Stimulated activated CD4-positive, alpha-beta T cell treated with anti-CD3 and anti-CD28 coated beads, TNF-alpha, amount 100 ng/mL, for 1 hour (primary cell): ENCODE data around the gene SLC22A16.

ENCODE experiments used
- DNase-seq, 3 donors: peaks; one replicate each; pipeline ENCODE4 v3.0.0-alpha.2; 2020; ENCODE audit warnings: low read depth in 3 of 3, low spot score in 1 of 3

Gene SLC22A16

GRCh38 chr6:110448846-110449540 lies 27.4 kb downstream of the SLC22A16 start:
- DNase-seq, result no peak

DNA sequence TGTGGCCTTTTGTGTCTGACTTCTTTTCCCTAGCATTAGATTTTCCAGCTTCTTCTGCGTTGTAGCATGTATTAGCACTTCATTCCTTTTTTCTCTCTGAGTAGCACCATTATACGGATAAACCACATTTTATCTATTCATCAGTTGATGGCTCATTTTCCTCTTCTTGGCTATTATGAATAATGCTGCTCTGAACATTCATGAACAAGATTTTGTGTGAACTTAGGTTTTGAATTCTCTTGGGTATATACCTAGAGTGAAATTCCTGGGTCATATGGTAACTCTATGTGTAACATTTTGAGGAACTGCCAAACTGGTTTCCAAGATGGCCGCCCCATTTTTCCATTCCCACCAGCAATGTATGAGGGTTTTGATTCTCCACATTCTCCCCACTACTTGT lies 28.7 kb downstream of the SLC22A16 start:
- DNase-seq, result no peak

DNA sequence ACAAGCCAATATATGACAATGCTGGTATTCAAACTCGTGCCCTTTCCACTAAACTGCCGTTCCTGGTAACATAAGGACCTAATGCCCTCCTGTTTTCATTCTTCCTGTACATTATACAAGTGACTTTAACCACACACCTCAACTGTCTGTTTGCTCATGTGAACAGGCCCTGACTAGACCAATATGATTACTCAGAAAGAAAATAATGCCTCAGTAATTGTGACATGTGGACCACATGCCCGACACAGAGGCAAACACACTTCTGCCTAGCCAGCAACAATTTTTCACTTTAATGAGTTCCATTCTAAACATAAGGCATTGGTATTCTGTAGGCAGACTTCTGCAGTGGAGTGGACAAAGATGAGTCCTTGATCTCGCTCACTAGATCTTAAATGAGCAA lies 30.0 kb downstream of the SLC22A16 start:
- no peak for DNase-seq

DNA sequence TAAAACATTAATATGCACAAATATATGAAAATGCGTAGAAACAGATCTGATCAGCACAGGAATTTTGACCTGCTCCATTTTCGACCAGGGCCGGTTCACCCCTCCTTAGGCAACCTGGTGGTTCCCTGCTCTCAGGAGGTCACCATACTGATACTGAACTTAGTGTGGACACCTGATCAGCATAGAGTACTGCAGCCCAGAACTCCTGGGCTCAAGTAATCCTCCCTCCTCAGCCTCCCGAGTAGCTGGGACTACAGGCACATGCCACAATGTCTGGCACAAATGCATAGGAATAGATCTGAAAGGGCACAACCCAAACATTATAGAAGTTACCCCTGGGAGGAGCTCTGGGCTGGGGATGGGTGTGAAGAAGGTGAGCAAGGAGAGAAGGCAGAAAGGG lies 36.4 kb downstream of the SLC22A16 start:
- no peak for DNase-seq

- DNase-seq, result no peak
Observed at GRCh38 chr6:110439356-110439755, 37.1 kb downstream of the SLC22A16 start.

- no peak for DNase-seq
Observed at GRCh38 chr6:110434961-110435602, 41.3 kb downstream of the SLC22A16 start.

GRCh38 chr6:110432285-110432900 lies 44.0 kb downstream of the SLC22A16 start:
- DNase-seq, result no peak

GRCh38 chr6:110430741-110431140 lies 45.7 kb downstream of the SLC22A16 start:
- DNase-seq, result no peak

- DNase-seq, result no peak
Observed at GRCh38 chr6:110430236-110430635, 46.2 kb downstream of the SLC22A16 start.

GRCh38 chr6:110428153-110428552 lies 48.3 kb downstream of the SLC22A16 start:
- DNase-seq, result no peak

DNA sequence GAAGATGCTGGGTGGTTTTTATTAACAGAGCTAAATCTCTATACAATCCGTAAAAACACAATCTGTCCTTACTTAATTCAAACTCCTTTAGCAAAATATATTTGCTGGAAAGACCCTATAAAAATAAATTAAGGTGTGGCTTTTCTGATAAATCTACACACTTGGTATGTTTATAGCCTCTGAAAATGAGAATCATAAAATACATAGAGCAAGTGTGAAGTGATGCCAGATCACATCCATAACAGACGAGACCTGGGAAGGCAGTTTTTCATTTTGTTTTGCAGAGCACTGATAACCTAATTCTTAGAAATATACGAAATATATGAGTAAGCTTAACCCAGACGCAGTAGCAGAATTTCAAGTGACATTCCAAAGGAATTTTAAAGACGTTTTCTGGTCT lies 50.6 kb downstream of the SLC22A16 start:
- DNase-seq, result no peak

- no peak for DNase-seq
Observed at GRCh38 chr6:110422444-110422822, 54.0 kb downstream of the SLC22A16 start.

- no peak for DNase-seq
Observed at GRCh38 chr6:110421749-110422443, 54.5 kb downstream of the SLC22A16 start.

DNA sequence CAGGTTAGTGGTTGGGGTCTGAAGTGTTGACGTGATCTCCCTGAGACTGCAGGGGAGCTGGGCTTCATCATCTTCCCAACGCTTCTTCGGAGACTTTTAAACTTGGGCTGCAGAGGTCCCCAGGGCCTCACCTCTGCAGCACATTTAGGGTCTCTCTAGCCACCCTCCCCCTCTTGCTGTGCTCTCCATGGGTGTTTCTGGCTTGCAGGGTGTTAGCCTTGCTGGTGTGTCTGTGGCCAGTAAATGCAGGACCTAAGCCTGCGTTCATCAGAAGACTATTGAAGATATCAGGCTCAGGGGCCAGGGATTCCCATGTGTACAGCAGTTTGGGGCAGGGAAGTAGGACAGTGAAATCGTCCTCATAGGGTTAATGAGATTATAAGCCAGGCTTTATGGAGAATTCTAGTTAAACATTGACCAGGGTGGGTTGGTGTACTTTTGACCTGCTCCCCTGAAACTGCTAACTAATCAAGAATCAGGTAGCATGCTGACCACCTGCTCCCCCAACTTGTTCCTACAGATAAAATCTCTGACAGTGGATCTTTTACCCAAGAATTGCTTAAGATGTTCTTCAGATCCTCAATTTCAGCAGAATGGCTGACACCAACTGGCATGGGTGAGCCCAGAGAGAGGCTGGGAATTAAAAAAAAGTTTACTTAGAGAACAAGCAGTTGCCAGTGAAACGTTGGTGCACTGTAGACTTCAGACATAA lies 57.2 kb downstream of the SLC22A16 start:
- no peak for DNase-seq

DNA sequence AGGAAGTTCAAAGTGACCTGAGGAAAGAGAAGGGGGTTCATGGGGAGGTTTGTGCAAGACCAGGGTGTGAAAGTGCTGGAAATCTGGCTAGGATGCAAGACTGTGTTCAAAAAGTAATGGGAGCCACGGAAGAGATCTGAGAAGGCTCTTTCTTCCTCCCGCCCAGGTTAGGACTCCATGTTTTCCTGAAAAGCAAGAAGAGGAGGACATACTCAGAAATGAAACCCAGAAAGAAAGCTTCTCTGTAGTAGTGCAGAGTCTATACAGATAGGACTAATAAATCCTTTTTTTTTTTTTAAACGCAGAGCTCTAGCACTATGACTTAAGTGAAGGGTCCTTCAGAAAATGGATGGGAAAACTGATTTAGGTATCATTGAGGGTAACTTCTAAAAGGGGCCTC lies 57.8 kb downstream of the SLC22A16 start:
- no peak for DNase-seq

GRCh38 chr6:110415086-110415916 lies 61.1 kb downstream of the SLC22A16 start, which contains the start of gene DDO:
Gene DDO, minus strand, starts transcription at chr6:110415575. Its CDS starts 2,113 bp downstream, at chr6:110413462.
- no peak for DNase-seq

DNA sequence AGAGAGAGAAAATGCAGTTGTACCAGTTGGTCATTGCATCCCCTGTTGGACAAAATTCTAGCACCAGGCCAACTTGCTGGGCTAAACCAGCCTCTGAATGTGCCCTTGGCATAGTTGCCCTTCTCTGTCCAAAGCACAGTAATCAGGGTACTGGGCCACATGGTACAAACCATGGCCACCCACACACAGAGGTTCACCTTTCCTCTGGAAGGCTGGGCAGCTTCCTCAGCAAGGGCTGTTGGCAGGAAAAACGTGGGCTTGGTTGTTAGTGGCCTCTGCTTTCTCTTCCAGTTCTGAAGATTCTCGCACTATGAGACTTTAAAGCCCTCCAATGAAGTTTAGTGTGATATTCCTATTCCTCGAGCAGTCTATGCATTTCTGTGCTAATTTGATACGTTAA lies 61.7 kb downstream of the SLC22A16 start:
- no peak for DNase-seq

GRCh38 chr6:110412360-110412759 lies 64.1 kb downstream of the SLC22A16 start:
- no peak for DNase-seq

DNA sequence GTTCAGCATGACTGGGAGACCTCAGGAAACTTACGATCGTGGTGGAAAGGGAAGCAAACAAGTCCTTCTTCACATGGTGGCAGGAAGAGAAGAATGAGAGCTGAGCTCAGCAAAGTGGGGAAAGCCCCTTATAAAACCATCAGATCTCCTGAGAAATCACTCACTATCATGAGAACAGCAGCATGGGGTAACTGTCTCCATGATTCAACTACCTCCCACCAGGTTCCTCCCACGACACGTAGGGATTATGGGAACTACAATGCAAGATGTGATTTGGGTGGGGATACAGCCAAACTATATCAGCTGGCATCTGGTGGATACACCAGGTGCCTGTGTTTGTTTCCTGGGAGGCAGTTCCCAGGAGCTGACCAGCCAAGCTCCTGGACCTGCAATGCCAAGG lies 65.9 kb downstream of the SLC22A16 start:
- no peak for DNase-seq

DNA sequence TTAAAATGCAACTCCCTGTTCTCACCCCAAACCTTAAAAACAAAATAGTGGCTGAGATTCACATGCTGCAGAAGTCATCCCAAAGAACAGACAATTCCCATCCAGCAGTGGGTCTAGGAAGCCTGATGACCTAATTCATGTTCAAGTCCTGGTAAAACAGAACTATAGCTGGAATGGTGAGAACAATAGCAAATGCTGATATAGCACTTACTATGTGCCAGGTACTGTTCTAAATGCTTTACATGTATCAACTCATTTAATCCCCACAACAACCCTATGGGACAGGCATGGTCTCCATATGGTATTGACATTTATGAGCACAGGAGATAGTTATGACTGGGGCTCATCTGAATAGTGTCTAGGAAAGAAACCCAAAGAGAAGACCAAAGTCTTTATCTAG lies 66.6 kb downstream of the SLC22A16 start:
- DNase-seq, result no peak
